NCI-H2081 treated with DMSO at 0.1 percent for 48 hours (cell line): ENCODE data around the gene UMODL1.

Experiments used
- DNase-seq: peaks from one replicate; lab custom pipeline; 2025; lab: John Stamatoyannopoulos, UW

Gene UMODL1

GRCh38 chr21:42151148-42151947 is 80.2 kb downstream of the UMODL1 start:
- DNase-seq, result no peak

- DNase-seq, result no peak
Measured at GRCh38 chr21:42151948-42152220, 80.8 kb downstream of the UMODL1 start.

GRCh38 chr21:42153046-42153686 is 82.0 kb downstream of the UMODL1 start:
- no peak for DNase-seq

DNA sequence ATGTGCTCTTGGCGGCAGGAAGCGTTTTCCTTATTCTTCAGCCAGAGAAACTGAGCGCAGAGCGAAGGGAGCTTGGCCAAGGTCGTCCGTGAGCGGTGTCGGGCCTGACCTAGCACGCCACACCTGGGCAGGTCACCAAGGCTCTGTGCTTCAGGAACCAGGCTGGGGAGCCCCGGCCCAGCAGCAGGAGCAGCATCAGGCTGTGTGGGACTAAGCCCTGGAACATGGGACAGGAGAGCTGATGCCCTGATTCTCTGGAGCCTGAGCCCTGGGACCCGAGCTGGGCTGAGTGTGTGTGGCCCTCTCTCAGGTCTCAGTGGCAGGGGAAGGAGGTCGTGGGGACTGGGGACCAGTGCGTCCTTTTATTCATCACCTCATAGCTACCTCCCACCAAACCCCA is 82.6 kb downstream of the UMODL1 start:
- DNase-seq, result no peak

DNA sequence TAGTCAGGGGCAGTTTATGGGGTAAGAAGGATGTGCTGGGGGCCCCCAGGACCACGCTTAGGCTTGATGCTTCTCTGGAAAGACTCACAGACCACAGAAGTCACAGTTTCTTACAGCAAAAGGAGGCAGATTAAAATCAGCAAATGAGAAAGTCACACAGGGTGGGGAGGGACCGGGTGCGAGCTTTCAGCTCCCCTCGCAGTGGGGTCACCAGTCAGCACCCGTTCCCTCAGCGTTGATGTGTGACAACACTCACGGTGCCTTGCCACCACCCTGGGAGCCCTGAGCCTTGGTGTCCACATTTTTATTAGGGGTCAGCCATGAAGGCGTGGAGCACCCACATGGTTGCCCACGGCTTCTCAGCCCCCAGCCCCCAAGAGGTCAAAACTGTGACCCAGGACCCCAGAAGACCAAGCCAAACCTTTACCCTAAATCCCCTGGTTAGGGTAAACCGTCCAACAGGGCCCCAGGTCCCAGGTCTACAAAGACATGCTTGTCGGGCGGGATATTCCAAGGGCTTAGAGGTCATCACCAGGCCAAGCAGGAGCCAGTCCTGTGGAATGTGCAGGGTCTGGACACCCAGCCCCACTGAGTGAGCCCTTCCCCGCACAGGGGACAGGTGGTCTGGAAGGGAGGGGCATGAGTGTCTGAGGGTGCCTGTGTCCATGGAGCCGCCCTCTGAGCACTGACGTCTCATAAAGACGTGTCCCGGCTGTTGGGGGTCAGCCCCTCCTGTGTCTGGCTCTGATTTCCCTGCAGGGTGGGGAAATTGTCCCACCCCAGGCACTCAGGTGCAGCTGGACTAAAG is 83.3 kb downstream of the UMODL1 start:
- no peak for DNase-seq

DNA sequence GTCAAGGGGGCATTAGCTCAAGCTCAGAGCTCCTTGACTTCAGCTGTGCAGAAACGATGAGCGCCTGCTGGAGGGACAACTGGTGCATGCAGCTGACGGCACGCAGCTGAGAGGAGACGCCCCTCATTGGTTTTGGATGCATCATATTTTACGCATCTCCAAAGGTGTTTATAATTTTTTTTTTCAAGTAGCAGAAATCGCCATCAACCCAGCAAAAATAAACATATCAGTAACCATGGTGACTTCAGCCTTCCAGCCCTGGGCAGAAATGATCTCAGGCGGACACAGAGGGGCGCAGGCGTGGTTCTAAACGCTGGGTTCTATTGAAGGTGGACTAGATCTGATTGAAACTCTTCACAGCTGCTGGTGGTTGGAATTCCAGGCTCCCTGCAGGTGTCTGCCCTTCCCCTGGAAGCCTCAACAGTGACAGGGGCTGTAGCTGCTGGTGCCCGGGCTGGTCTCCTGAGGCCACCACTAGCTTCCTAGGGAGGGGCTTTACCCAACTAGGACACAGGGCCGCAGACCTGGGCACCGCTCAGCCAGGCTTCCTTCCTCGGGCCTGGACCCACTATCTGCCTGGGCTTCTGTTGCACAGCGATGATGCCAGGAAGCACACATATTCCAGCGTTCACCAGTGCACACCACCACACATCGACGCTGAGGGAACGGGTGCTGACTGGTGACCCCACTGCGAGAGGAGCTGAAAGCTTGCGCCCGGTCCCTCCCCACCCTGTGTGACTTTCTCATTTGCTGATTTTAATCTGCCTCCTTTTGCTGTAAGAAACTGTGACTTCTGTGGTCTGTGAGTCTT is 84.1 kb downstream of the UMODL1 start:
- DNase-seq, result no peak

DNA sequence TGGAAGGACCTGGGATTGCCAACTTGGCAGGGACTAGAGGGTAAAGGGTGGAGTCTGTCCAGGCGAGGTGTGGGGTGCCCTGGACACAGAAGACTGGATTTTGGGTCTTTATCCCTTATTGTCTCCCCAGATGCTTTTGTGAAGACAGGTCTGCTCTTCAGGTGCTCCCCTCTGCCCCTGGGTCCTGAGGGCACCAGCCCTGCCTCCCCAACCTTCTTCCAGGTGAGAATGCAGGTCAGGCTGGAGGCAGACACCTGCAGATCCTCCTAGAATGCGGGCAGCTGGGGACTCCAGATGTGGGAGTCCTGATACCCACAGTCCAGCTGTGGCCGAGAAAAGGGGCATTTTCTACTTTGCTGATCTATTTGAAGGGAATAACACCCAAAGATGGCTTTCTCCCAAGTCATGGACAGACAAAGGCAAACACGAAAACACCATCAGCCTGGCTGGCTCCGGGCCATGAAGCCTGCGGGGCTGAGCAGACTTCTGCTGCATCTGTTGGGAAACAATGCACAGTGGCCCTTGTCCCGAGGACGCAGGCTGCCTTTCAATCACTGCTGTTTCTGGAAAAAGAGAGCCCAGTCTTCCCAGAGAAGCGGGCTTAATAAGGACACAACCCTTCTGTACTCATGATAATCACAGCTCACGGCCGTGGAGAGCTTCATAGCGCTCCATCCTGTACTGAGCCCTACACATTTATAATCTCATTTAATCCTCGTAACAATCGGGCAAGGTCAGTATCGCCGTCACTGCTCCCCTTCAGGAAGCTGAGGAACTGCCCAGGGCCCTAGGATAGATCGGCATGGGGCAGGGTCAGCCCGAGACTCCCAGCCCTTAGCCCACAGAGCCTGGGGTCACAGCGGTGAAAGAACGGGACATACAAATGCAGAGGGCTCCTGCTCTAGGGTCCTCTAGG is 85.8 kb downstream of the UMODL1 start:
- DNase-seq, result no peak

- no peak for DNase-seq
Measured at GRCh38 chr21:42157606-42158310, 86.6 kb downstream of the UMODL1 start.

- no peak for DNase-seq
Measured at GRCh38 chr21:42158846-42159245, 87.7 kb downstream of the UMODL1 start.

- no peak for DNase-seq
Measured at GRCh38 chr21:42159560-42160110, 88.5 kb downstream of the UMODL1 start.

- no peak for DNase-seq
Measured at GRCh38 chr21:42160111-42160721, 89.1 kb downstream of the UMODL1 start.

DNA sequence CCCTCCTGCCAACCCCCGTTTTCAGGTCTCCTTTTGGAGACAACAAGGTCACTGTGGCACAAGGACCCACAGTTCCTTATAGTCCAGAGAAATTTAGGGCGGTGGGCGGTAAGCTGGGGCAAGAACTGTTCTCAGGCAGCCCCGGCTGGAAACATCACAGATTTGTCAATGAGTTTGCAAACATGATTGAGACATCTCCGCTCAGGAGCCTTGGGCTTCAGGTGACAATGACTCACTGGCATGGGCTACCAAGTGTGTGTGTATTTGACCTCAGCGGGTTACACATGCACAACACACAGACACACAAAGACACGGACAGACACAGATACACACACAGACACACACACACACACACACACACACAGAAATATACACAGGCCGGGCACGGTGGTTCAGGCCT is 89.6 kb downstream of the UMODL1 start:
- DNase-seq, result no peak

DNA sequence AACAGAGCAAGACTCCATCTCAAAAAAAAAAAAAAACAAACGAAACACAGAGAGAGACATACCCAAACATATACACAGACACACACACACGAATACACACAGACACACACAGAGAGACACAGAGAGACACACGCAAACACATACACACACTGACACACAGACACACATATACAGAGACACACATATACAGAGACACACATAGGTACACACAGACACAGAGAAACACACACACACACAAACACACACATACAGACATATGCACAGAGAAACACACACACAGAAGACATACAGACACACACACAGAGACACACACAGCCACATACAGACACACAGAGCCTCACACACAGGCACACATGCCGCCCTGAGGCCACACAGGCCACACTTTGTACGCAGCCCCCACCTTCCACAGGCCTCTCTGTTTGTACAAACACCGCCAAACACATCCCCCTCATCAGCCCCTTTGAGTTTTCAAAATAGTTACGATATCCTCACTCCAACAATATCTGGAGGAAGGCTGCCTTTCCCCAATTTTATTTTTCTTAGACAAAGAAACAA is 90.4 kb downstream of the UMODL1 start:
- no peak for DNase-seq

- no peak for DNase-seq
Measured at GRCh38 chr21:42161956-42162681, 91.0 kb downstream of the UMODL1 start.

- DNase-seq, result no peak
Measured at GRCh38 chr21:42162831-42163510, 91.9 kb downstream of the UMODL1 start.

GRCh38 chr21:42163511-42163863 is 92.4 kb downstream of the UMODL1 start:
- no peak for DNase-seq

- DNase-seq, result no peak
Measured at GRCh38 chr21:42164064-42164789, 93.1 kb downstream of the UMODL1 start.

DNA sequence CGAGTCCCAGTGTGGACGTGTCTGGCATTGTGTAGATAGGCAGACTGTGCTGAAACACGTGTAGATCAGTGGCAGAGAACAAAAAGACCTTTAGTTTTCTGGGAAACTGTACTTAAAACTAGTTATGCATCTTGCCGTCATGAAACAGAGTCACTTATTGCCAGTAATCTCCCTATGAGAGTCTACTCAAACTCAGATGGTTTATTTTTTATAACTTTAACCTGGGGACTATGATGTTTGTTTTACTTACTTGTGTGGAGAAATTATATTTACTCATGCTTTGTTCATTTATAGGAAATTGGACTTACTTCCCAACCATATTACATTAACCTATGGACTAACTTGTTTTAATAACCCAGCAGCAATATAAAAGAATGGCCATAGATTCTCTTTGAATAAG is 93.7 kb downstream of the UMODL1 start:
- DNase-seq, result no peak
